GM23338 (cell line): ENCODE data around the gene MAP3K9. TPM values are rescaled to one million over a fixed set of nuclear protein-coding genes. Genes with fewer than 3 reads are reported as not detected.

Experiments used
- ATAC-seq: fragments of 200-7000 bp; cut with Tn5 transposase; 3 replicates; pipeline ENCODE4 v1.9.1; 2020
- DNase-seq: peaks from one replicate; pipeline ENCODE4 v3.0.0-alpha.2; 2015; ENCODE audit warnings: low spot score
- H2AFZ ChIP-seq: fragments of 200-600 bp; sonication (generic); 2 replicates; pipeline ENCODE4 v1.8.0; 2016; ENCODE audit warnings: antibody characterized with exemption, mild to moderate bottlenecking, moderate library complexity
- H3F3A ChIP-seq: fragments of 200-600 bp; sonication (generic); replicated peaks from 2 replicates; pipeline ENCODE4 v1.8.0; 2017; ENCODE audit warnings: antibody characterized with exemption, mixed run types, low read depth
- H3K27ac ChIP-seq: fragments of 200-600 bp; sonication (generic); 2 replicates; pipeline ENCODE4 v1.6.1; 2016; ENCODE audit warnings: low read depth
- H3K27me3 ChIP-seq: fragments of 200-600 bp; sonication (generic); 2 replicates; pipeline ENCODE4 v1.8.0; 2016; ENCODE audit warnings: mild to moderate bottlenecking, mixed run types, moderate library complexity; ENCODE audit not compliant: insufficient read depth
- H3K36me3 ChIP-seq: fragments of 200-600 bp; sonication (generic); 2 replicates; pipeline ENCODE4 v1.8.0; 2016; ENCODE audit warnings: mild to moderate bottlenecking; ENCODE audit not compliant: insufficient read depth
- H3K4me1 ChIP-seq: fragments of 200-600 bp; sonication (generic); 2 replicates; pipeline ENCODE4 v1.8.0; 2016; ENCODE audit warnings: mild to moderate bottlenecking, moderate library complexity; ENCODE audit not compliant: insufficient read depth
- H3K4me2 ChIP-seq: fragments of 200-600 bp; sonication (generic); 2 replicates; pipeline ENCODE4 v1.7.1; 2017; ENCODE audit warnings: mixed run types
- H3K4me3 ChIP-seq: fragments of 200-600 bp; sonication (generic); 2 replicates; pipeline ENCODE4 v1.6.1; 2016; ENCODE audit warnings: mixed run types
- H3K79me2 ChIP-seq: fragments of 200-600 bp; sonication (generic); replicated peaks from 2 replicates; pipeline ENCODE4 v1.8.0; 2017; ENCODE audit warnings: mild to moderate bottlenecking; ENCODE audit not compliant: insufficient read depth
- H3K9me2 ChIP-seq: fragments of 200-600 bp; sonication (generic); 2 replicates; pipeline ENCODE4 v1.8.0; 2017; ENCODE audit not compliant: insufficient read depth
- H4K20me1 ChIP-seq: fragments of 200-600 bp; sonication (generic); replicated peaks from 2 replicates; pipeline ENCODE4 v1.8.0; 2017; ENCODE audit warnings: mild to moderate bottlenecking; ENCODE audit not compliant: insufficient read depth
- H3K27ac Mint-ChIP-seq: 2 replicates; pipeline ENCODE4 v1.8.0; 2020; ENCODE audit warnings: inconsistent platforms, mild to moderate bottlenecking, moderate library complexity, mixed read lengths
- H3K27me3 Mint-ChIP-seq: 3 replicates; pipeline ENCODE4 v1.8.0; 2022; ENCODE audit warnings: low read depth, mild to moderate bottlenecking, moderate library complexity, mixed read lengths, inconsistent platforms; ENCODE audit not compliant: insufficient read depth, poor library complexity
- H3K36me3 Mint-ChIP-seq: 3 replicates; pipeline ENCODE4 v1.8.0; 2021; ENCODE audit warnings: low read depth, mild to moderate bottlenecking, inconsistent platforms, moderate library complexity, mixed read lengths
- H3K4me1 Mint-ChIP-seq: 3 replicates; pipeline ENCODE4 v1.8.0; 2020; ENCODE audit warnings: mild to moderate bottlenecking, inconsistent platforms, mixed read lengths
- H3K4me3 Mint-ChIP-seq: 3 replicates; pipeline ENCODE4 v1.8.0; 2021; ENCODE audit warnings: moderate library complexity, mild to moderate bottlenecking, inconsistent platforms, mixed read lengths
- H3K9me3 Mint-ChIP-seq: 3 replicates; pipeline ENCODE4 v1.8.0; 2020; ENCODE audit warnings: moderate library complexity, mild to moderate bottlenecking, inconsistent platforms, mixed read lengths
- CREB1 ChIP-seq: fragments of 250-450 bp; sonication (Bioruptor Pico); IDR thresholded peaks from 2 replicates; pipeline ENCODE4 v1.5.0; 2020; ENCODE audit warnings: low read depth, mild to moderate bottlenecking, moderate library complexity
- EZH2 ChIP-seq: fragments of 200-600 bp; sonication (generic); IDR thresholded peaks from one replicate; pipeline ENCODE4 v1.8.0; 2017; ENCODE audit warnings: antibody characterized with exemption, mild to moderate bottlenecking, low read depth; ENCODE audit not compliant: unreplicated experiment
- EZH2phosphoT487 ChIP-seq: fragments of 200-600 bp; sonication (generic); IDR thresholded peaks from one replicate; pipeline ENCODE4 v1.8.1; 2018; ENCODE audit warnings: antibody characterized with exemption; ENCODE audit not compliant: unreplicated experiment
- JUNB ChIP-seq: IDR thresholded peaks from one replicate; pipeline ENCODE4 v1.6.1; 2016; ENCODE audit warnings: antibody characterized with exemption; ENCODE audit not compliant: unreplicated experiment
- NANOG ChIP-seq: IDR thresholded peaks from 2 replicates; pipeline ENCODE4 v1.6.1; 2016; ENCODE audit warnings: antibody characterized with exemption, borderline replicate concordance
- POLR2AphosphoS5 ChIP-seq: IDR thresholded peaks from 2 replicates; pipeline ENCODE4 v1.6.1; 2016; ENCODE audit warnings: antibody characterized with exemption, low read depth
- REST ChIP-seq: IDR thresholded peaks from one replicate; pipeline ENCODE4 v1.6.1; 2018; ENCODE audit warnings: antibody characterized with exemption; ENCODE audit not compliant: unreplicated experiment
- STAT1 ChIP-seq: IDR thresholded peaks from one replicate; pipeline ENCODE4 v1.6.1; 2016; ENCODE audit warnings: antibody characterized with exemption; ENCODE audit not compliant: unreplicated experiment
- ZNF114 ChIP-seq: fragments of 250-450 bp; sonication (Bioruptor Pico); IDR thresholded peaks from 2 replicates; pipeline ENCODE4 v1.5.0; 2020; ENCODE audit warnings: mild to moderate bottlenecking, moderate library complexity
- ZNF331 ChIP-seq: fragments of 250-450 bp; sonication (Bioruptor Pico); IDR thresholded peaks from 2 replicates; pipeline ENCODE4 v1.5.0; 2020; ENCODE audit warnings: low read depth, mild to moderate bottlenecking, moderate library complexity
- polyA plus RNA-seq: library from polyadenylated mRNA; unstranded; fragments of >200 nt; fragmentation: Nextera tagmentation; extraction: Ambion mirVana; gene quantifications from 2 replicates; pipeline ENCODE4 v1.2.1, GENCODE V29; 2016
- total RNA-seq: library from RNA; depleted of rRNA; stranded (reverse); fragments of >200 nt; shearing (Covaris generic); gene quantifications from 2 replicates; pipeline ENCODE4 v1.2.3, GENCODE V29; 2014
- TF ChIP-seq, protein P1 (sequence below), 2 experiments: fragments of 200-600 bp in 1 of 2; sonication (generic) in 1 of 2; conservative IDR thresholded peaks; 2 replicates each; pipeline versions ENCODE4 v1.5.1 to v1.6.1; 2016 to 2017; ENCODE audit warnings: antibody characterized with exemption in 2 of 2, low read depth in 2 of 2, mild to moderate bottlenecking in 2 of 2, moderate library complexity in 1 of 2
- TF ChIP-seq, protein P2 (sequence below): fragments of 250-450 bp; sonication (Bioruptor Pico); IDR thresholded peaks from 2 replicates; pipeline ENCODE4 v1.5.0; 2020; ENCODE audit warnings: mild to moderate bottlenecking, moderate library complexity
- TF ChIP-seq, protein P3 (sequence below): IDR thresholded peaks from 2 replicates; pipeline ENCODE4 v1.6.1; 2016; ENCODE audit warnings: antibody characterized with exemption

Gene MAP3K9
- total and polyA plus RNA-seq, 2 experiments from 2014 or later = 5.3 to 30.8 TPM

GRCh38 chr14:70748422-70748821, 60.9 kb downstream of the MAP3K9 start:
- no peak for TF ChIP-seq POLR2AphosphoS5
- no peak for TF ChIP-seq JUNB
- TF ChIP-seq ZNF114 = no peak
- TF ChIP-seq, protein P1, sequence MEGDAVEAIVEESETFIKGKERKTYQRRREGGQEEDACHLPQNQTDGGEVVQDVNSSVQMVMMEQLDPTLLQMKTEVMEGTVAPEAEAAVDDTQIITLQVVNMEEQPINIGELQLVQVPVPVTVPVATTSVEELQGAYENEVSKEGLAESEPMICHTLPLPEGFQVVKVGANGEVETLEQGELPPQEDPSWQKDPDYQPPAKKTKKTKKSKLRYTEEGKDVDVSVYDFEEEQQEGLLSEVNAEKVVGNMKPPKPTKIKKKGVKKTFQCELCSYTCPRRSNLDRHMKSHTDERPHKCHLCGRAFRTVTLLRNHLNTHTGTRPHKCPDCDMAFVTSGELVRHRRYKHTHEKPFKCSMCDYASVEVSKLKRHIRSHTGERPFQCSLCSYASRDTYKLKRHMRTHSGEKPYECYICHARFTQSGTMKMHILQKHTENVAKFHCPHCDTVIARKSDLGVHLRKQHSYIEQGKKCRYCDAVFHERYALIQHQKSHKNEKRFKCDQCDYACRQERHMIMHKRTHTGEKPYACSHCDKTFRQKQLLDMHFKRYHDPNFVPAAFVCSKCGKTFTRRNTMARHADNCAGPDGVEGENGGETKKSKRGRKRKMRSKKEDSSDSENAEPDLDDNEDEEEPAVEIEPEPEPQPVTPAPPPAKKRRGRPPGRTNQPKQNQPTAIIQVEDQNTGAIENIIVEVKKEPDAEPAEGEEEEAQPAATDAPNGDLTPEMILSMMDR (conservative IDR thresholded peaks at IDR 0.05; ENCODE audit: low read depth in 2 of 2) = no peak
- TF ChIP-seq STAT1 = no peak
- TF ChIP-seq CREB1 (CRISPR knock-in tag) = no peak
- TF ChIP-seq, protein P2, sequence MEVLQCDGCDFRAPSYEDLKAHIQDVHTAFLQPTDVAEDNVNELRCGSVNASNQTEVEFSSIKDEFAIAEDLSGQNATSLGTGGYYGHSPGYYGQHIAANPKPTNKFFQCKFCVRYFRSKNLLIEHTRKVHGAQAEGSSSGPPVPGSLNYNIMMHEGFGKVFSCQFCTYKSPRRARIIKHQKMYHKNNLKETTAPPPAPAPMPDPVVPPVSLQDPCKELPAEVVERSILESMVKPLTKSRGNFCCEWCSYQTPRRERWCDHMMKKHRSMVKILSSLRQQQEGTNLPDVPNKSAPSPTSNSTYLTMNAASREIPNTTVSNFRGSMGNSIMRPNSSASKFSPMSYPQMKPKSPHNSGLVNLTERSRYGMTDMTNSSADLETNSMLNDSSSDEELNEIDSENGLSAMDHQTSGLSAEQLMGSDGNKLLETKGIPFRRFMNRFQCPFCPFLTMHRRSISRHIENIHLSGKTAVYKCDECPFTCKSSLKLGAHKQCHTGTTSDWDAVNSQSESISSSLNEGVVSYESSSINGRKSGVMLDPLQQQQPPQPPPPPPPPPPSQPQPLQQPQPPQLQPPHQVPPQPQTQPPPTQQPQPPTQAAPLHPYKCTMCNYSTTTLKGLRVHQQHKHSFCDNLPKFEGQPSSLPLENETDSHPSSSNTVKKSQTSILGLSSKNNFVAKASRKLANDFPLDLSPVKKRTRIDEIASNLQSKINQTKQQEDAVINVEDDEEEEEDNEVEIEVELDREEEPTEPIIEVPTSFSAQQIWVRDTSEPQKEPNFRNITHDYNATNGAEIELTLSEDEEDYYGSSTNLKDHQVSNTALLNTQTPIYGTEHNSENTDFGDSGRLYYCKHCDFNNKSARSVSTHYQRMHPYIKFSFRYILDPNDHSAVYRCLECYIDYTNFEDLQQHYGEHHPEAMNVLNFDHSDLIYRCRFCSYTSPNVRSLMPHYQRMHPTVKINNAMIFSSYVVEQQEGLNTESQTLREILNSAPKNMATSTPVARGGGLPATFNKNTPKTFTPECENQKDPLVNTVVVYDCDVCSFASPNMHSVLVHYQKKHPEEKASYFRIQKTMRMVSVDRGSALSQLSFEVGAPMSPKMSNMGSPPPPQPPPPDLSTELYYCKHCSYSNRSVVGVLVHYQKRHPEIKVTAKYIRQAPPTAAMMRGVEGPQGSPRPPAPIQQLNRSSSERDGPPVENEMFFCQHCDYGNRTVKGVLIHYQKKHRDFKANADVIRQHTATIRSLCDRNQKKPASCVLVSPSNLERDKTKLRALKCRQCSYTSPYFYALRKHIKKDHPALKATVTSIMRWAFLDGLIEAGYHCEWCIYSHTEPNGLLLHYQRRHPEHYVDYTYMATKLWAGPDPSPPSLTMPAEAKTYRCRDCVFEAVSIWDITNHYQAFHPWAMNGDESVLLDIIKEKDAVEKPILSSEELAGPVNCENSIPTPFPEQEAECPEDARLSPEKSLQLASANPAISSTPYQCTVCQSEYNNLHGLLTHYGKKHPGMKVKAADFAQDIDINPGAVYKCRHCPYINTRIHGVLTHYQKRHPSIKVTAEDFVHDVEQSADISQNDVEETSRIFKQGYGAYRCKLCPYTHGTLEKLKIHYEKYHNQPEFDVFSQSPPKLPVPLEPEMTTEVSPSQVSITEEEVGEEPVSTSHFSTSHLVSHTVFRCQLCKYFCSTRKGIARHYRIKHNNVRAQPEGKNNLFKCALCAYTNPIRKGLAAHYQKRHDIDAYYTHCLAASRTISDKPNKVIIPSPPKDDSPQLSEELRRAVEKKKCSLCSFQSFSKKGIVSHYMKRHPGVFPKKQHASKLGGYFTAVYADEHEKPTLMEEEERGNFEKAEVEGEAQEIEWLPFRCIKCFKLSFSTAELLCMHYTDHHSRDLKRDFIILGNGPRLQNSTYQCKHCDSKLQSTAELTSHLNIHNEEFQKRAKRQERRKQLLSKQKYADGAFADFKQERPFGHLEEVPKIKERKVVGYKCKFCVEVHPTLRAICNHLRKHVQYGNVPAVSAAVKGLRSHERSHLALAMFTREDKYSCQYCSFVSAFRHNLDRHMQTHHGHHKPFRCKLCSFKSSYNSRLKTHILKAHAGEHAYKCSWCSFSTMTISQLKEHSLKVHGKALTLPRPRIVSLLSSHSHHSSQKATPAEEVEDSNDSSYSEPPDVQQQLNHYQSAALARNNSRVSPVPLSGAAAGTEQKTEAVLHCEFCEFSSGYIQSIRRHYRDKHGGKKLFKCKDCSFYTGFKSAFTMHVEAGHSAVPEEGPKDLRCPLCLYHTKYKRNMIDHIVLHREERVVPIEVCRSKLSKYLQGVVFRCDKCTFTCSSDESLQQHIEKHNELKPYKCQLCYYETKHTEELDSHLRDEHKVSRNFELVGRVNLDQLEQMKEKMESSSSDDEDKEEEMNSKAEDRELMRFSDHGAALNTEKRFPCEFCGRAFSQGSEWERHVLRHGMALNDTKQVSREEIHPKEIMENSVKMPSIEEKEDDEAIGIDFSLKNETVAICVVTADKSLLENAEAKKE (CRISPR knock-in tag) = no peak
- TF ChIP-seq, protein P3, sequence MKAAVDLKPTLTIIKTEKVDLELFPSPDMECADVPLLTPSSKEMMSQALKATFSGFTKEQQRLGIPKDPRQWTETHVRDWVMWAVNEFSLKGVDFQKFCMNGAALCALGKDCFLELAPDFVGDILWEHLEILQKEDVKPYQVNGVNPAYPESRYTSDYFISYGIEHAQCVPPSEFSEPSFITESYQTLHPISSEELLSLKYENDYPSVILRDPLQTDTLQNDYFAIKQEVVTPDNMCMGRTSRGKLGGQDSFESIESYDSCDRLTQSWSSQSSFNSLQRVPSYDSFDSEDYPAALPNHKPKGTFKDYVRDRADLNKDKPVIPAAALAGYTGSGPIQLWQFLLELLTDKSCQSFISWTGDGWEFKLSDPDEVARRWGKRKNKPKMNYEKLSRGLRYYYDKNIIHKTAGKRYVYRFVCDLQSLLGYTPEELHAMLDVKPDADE = no peak
- no peak for TF ChIP-seq ZNF331 (CRISPR knock-in tag)
- TF ChIP-seq NANOG = no peak
- no peak for TF ChIP-seq EZH2
- TF ChIP-seq EZH2phosphoT487 = no peak
- no peak for TF ChIP-seq REST
- H3K9me2 ChIP-seq = no peaks in the 10 kb centered on the region
- no peaks in the 10 kb centered on the region for H3K4me1 Mint-ChIP-seq
- H4K20me1 ChIP-seq = peaks cover 14% of the 10 kb centered on the region; the same call in 1 of the 2 replicates
- H2AFZ ChIP-seq = no peak overlapping the region
- H3K9me3 Mint-ChIP-seq = no peaks in the 10 kb centered on the region
- no peaks in the 10 kb centered on the region for H3K4me1 ChIP-seq
- H3K4me2 ChIP-seq = no peak overlapping the region
- no peak overlapping the region for H3K4me3 ChIP-seq
- H3K36me3 ChIP-seq = peaks cover 11% of the 10 kb centered on the region
- no peak overlapping the region for H3K4me3 Mint-ChIP-seq
- H3K27ac ChIP-seq = no peak overlapping the region
- H3K79me2 ChIP-seq = no peaks in the 10 kb centered on the region
- H3K36me3 Mint-ChIP-seq = peaks cover 34% of the 10 kb centered on the region
- H3K27me3 Mint-ChIP-seq = no peaks in the 10 kb centered on the region
- H3F3A ChIP-seq = 0 out of 2 replicates have a peak, but pooled peaks cover 3% of the 10 kb centered on the region
- no peak overlapping the region for H3K27ac Mint-ChIP-seq
- H3K27me3 ChIP-seq = no peaks in the 10 kb centered on the region
- no peak for ATAC-seq
- no peak for DNase-seq
